SJCRH30 (cell line): Measurements from ENCODE around the gene GKN2. TPM values are rescaled to one million over a fixed set of nuclear protein-coding genes. Genes with fewer than 3 reads are reported as not detected.

Experiments
- DNase-seq, 2 experiments: peaks; one replicate each; pipeline ENCODE4 v3.0.0-alpha.2; 2015 to 2020
- H3K27ac ChIP-seq: fragments of 250-450 bp; sonication (Bioruptor Pico); 2 replicates; pipeline ENCODE4 v1.5.1; 2020; ENCODE audit warnings: mild to moderate bottlenecking, moderate library complexity
- H3K27me3 ChIP-seq: fragments of 250-450 bp; sonication (Bioruptor Pico); 2 replicates; pipeline ENCODE4 v1.5.1; 2020; ENCODE audit warnings: mild to moderate bottlenecking, moderate library complexity
- H3K36me3 ChIP-seq: fragments of 250-450 bp; sonication (Bioruptor Pico); 2 replicates; pipeline ENCODE4 v1.5.1; 2020; ENCODE audit warnings: mild to moderate bottlenecking, moderate library complexity
- H3K4me1 ChIP-seq: fragments of 250-450 bp; sonication (Bioruptor Pico); 2 replicates; pipeline ENCODE4 v1.5.1; 2020; ENCODE audit warnings: mild to moderate bottlenecking, moderate library complexity
- H3K4me3 ChIP-seq: fragments of 250-450 bp; sonication (Bioruptor Pico); 2 replicates; pipeline ENCODE4 v1.5.1; 2020; ENCODE audit warnings: mild to moderate bottlenecking, moderate library complexity
- H3K9me3 ChIP-seq: fragments of 250-450 bp; sonication (Bioruptor Pico); replicated peaks from 2 replicates; pipeline ENCODE4 v1.5.1; 2020; ENCODE audit warnings: mild to moderate bottlenecking, moderate library complexity
- total RNA-seq: library from RNA; depleted of rRNA; stranded (reverse); fragments of >200 nt; shearing (Covaris generic); gene quantifications from 2 replicates; pipeline ENCODE4 v1.2.3, GENCODE V29; 2014

The GKN2 gene
- total RNA-seq, 1 experiment from 2014 or later, result not detected

GRCh38 chr2:68940369-68940768 lies 12.3 kb downstream of the GKN2 start:
- no peak overlapping the region for H3K27ac ChIP-seq
- H3K27me3 ChIP-seq, result no peaks in the 10 kb centered on the region
- no peak overlapping the region for H3K4me3 ChIP-seq
- no peaks in the 10 kb centered on the region for H3K4me1 ChIP-seq
- no peak for DNase-seq
- no peaks in the 10 kb centered on the region for H3K36me3 ChIP-seq
- peaks cover 7% of the 10 kb centered on the region; the same call in 1 of the 2 replicates for H3K9me3 ChIP-seq

- no peak for DNase-seq
- no peak overlapping the region for H3K27ac ChIP-seq
- H3K36me3 ChIP-seq, result no peaks in the 10 kb centered on the region
- no peaks in the 10 kb centered on the region for H3K27me3 ChIP-seq
- H3K4me1 ChIP-seq, result no peaks in the 10 kb centered on the region
- H3K4me3 ChIP-seq, result no peak overlapping the region
- 0 out of 2 replicates have a peak, but pooled peaks cover 3% of the 10 kb centered on the region for H3K9me3 ChIP-seq
Measured at GRCh38 chr2:68939962-68940361, 12.7 kb downstream of the GKN2 start.

DNA sequence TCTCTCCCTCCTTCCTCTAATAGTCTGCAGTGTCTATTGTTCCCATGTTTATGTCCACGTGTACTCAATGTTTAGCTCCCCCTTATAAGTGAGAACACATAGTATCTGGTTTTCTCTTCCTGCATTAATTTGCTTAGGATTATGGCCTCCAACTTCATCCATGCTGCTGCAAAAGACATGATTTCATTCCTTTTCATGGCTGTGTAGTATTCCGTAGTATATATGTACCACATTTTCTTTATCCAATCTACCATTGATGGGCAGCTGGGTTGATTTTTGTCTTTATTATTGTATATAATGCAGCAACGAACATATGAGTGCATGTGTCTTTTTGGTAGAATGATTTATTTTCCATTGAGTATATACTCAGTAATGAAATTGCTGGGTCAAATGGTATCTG lies 13.8 kb downstream of the GKN2 start:
- no peak overlapping the region for H3K4me3 ChIP-seq
- no peak overlapping the region for H3K27ac ChIP-seq
- H3K27me3 ChIP-seq, result no peaks in the 10 kb centered on the region
- H3K36me3 ChIP-seq, result no peaks in the 10 kb centered on the region
- H3K4me1 ChIP-seq, result no peaks in the 10 kb centered on the region
- DNase-seq, result no peak
- H3K9me3 ChIP-seq, result 0 out of 2 replicates have a peak, but pooled peaks cover 3% of the 10 kb centered on the region

GRCh38 chr2:68937346-68938055 lies 15.2 kb downstream of the GKN2 start:
- Histone ChIP-seq H3K27me3 (no peaks in the 10 kb centered on the region), H3K27ac (no peak overlapping the region), H3K9me3 (0 out of 2 replicates have a peak, but pooled peaks cover 3% of the 10 kb centered on the region), H3K4me3 (no peak overlapping the region), H3K36me3 (no peaks in the 10 kb centered on the region), H3K4me1 (no peaks in the 10 kb centered on the region)
- DNase-seq, result no peak

GRCh38 chr2:68936889-68937288 lies 15.8 kb downstream of the GKN2 start:
- Histone ChIP-seq H3K36me3 (no peaks in the 10 kb centered on the region), H3K4me1 (no peaks in the 10 kb centered on the region), H3K9me3 (0 out of 2 replicates have a peak, but pooled peaks cover 3% of the 10 kb centered on the region), H3K27me3 (no peaks in the 10 kb centered on the region), H3K4me3 (no peak overlapping the region), H3K27ac (no peak overlapping the region)
- DNase-seq, result peak in 1 of 2 experiments; percentile 42

DNA sequence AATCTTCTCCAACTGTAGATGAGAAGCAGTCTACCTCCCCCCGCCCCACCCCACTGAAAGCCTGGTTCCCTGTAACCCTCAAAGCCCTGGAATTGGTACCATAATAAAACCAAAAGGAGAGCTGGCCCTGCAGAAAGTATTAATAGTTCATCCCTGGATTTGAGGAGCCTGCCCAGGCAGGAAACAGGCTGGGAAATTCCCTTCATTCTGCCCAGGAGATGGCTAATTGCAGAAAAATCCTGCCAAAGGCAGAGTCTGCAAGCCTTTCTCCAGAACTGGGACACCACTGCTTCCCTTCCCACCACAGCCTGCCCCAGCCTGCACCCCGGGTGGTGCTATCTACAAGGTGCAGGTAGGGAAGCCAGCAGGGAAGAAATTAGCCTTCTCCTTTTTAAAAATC lies 16.3 kb downstream of the GKN2 start:
- H3K27me3 ChIP-seq, result no peaks in the 10 kb centered on the region
- H3K4me1 ChIP-seq, result no peaks in the 10 kb centered on the region
- H3K9me3 ChIP-seq, result 0 out of 2 replicates have a peak, but pooled peaks cover 3% of the 10 kb centered on the region
- no peaks in the 10 kb centered on the region for H3K36me3 ChIP-seq
- H3K27ac ChIP-seq, result no peak overlapping the region
- no peak overlapping the region for H3K4me3 ChIP-seq
- DNase-seq, result no peak

DNA sequence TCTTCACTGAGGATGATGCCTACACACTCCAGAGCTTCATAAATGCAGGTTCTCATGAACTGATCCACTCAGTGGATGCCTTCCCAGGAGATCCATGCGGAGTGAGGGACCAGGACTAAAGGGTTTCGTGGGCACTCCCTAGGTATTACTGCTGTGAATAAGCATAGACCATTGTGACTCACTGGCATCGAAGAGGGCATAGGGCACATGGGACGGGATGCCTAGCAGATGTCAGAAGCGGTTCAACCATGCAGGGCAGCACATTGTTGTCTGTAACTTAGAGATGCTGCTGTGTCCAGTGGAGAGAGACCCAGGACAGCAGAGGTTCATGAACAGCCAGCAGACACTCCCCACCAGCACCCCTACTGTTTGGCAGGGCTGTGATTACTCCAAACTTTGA lies 17.2 kb downstream of the GKN2 start:
- Histone ChIP-seq H3K27me3 (no peaks in the 10 kb centered on the region), H3K36me3 (no peaks in the 10 kb centered on the region), H3K9me3 (0 out of 2 replicates have a peak, but pooled peaks cover 3% of the 10 kb centered on the region), H3K4me3 (no peak overlapping the region), H3K4me1 (no peaks in the 10 kb centered on the region), H3K27ac (no peak overlapping the region)
- no peak for DNase-seq

DNA sequence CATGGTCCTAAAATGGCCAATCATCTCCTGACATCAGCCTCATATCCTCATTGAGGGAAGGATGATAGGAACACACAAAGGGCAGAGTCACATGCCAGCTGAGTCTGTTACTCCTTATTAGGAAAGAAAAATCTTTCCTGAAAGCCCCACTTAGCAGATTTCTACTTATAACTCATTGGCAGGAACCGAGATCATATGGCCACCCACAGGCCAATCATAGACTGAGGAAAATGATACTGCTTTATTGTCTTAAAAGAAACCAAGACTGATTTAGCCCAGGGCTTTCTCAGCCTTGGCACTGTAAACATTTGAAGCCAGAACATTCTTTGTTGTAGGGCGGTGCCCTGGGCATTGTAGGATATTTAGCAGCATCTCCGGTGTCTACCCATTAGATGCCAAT lies 18.7 kb downstream of the GKN2 start:
- Histone ChIP-seq H3K4me1 (no peaks in the 10 kb centered on the region), H3K9me3 (0 out of 2 replicates have a peak, but pooled peaks cover 3% of the 10 kb centered on the region), H3K27ac (no peak overlapping the region), H3K4me3 (no peak overlapping the region), H3K36me3 (no peaks in the 10 kb centered on the region), H3K27me3 (no peaks in the 10 kb centered on the region)
- no peak for DNase-seq

GRCh38 chr2:68932402-68932801 lies 20.3 kb downstream of the GKN2 start:
- H3K4me3 ChIP-seq, result no peak overlapping the region
- H3K27ac ChIP-seq, result no peak overlapping the region
- no peak for DNase-seq
- no peaks in the 10 kb centered on the region for H3K4me1 ChIP-seq
- H3K9me3 ChIP-seq, result no peaks in the 10 kb centered on the region
- H3K36me3 ChIP-seq, result no peaks in the 10 kb centered on the region
- no peaks in the 10 kb centered on the region for H3K27me3 ChIP-seq

DNA sequence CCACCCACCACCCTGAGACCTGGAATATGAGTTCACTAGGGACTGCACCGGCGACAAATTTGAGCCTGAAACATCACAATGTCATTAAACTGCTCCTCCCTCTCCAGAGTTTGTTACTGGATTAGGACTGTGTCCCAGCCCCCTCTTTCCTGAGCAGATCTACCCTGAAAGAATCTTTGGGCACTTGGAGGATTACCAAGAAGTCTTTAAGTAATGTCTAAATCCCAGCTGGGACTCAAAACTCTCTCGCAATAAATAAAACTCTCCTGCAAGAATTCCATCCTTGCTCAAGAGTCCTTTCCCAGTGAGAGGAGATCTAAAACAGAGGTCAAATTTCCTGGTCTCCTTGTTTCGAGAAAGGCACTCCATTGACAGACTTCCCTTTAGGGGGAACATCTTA lies 20.9 kb downstream of the GKN2 start:
- no peaks in the 10 kb centered on the region for H3K27me3 ChIP-seq
- H3K36me3 ChIP-seq, result no peaks in the 10 kb centered on the region
- H3K4me3 ChIP-seq, result no peak overlapping the region
- H3K27ac ChIP-seq, result no peak overlapping the region
- no peaks in the 10 kb centered on the region for H3K9me3 ChIP-seq
- H3K4me1 ChIP-seq, result no peaks in the 10 kb centered on the region
- no peak for DNase-seq

GRCh38 chr2:68931149-68931711 lies 21.5 kb downstream of the GKN2 start:
- DNase-seq, result no peak
- no peak overlapping the region for H3K27ac ChIP-seq

DNA sequence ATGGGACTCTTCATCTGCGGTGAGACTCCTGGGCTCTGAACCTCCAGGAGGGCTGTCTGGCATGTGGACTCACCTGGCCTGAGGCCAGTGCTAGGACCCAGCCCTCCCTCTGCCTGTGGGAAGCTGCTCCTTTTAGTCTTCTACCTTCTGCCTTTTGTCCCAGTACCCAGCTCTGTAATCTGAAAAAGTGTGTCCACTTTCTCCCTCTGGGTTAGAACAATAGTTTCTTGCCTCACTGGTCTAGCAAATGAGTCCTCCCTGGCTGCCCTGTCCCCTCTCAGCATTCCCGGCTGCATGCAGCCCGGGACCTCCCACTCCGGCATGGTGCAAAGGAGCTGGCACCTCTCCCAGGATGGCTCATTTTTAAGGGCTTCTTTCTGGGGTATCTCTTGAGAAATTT lies 25.9 kb downstream of the GKN2 start:
- H3K4me3 ChIP-seq, result no peak overlapping the region
- H3K9me3 ChIP-seq, result no peaks in the 10 kb centered on the region
- H3K4me1 ChIP-seq, result no peaks in the 10 kb centered on the region
- H3K27ac ChIP-seq, result no peak overlapping the region
- H3K27me3 ChIP-seq, result no peaks in the 10 kb centered on the region
- no peaks in the 10 kb centered on the region for H3K36me3 ChIP-seq
- no peak for DNase-seq

More at GRCh38 chr2:68931149-68931711, 21.5 kb downstream of the GKN2 start:
- Histone ChIP-seq H3K36me3 (no peaks in the 10 kb centered on the region), H3K4me3 (no peak overlapping the region), H3K9me3 (no peaks in the 10 kb centered on the region), H3K4me1 (no peaks in the 10 kb centered on the region), H3K27me3 (no peaks in the 10 kb centered on the region)

DNA sequence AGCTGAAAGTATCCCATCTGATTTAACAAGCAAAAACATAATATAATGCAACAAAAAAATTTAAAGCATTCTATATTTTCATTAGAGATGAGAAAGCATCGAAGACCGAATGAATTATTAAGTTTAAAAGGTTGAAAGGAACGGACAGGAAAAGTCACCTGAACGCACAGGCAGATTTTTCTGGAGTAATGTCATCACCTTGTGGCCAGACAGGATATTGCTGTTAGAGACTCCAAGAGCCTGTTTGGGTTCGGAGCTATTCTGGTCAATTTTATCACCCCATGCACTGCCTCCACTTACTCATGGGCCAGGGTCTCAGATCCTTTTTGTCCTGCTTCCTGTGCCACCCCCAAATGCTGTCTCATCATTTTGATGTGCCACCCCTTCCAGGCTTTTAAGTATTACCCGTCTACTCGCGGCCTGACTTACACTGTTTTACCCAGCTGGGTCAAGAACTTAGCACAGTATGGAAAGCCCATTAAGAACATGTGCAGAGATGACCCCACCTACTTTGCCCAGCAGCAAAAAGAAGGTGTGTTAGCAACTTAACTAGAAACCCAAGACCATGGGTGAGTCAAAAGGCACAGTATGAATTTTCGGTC lies 27.3 kb downstream of the GKN2 start:
- H3K27ac ChIP-seq, result no peak overlapping the region
- no peaks in the 10 kb centered on the region for H3K36me3 ChIP-seq
- no peak overlapping the region for H3K4me3 ChIP-seq
- H3K27me3 ChIP-seq, result no peaks in the 10 kb centered on the region
- peak; percentile 48 to 85 for DNase-seq
- H3K9me3 ChIP-seq, result no peaks in the 10 kb centered on the region
- H3K4me1 ChIP-seq, result no peaks in the 10 kb centered on the region

DNA sequence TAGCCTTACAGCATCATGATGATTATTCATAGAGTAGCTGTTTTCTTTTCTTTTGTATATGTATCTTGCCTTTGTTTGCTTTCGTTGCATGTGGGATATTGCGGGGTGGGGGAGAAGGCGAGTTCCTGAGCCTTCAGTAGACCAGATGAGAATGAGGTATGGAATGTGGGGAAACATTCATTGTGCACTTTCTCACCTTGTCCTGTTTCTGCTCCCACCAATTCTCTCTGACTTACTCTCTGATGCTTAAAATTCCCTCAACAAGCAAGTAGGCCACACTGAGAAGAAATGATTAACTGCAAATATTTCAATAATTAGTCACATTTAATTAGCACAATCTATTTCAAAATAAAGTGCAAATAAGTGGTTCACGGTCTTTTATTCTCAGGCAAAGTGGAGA lies 31.0 kb downstream of the GKN2 start:
- no peaks in the 10 kb centered on the region for H3K27me3 ChIP-seq
- DNase-seq, result no peak
- H3K9me3 ChIP-seq, result no peaks in the 10 kb centered on the region
- H3K27ac ChIP-seq, result no peak overlapping the region
- H3K36me3 ChIP-seq, result no peaks in the 10 kb centered on the region
- H3K4me3 ChIP-seq, result no peak overlapping the region
- no peaks in the 10 kb centered on the region for H3K4me1 ChIP-seq

GRCh38 chr2:68920481-68921170 lies 32.1 kb downstream of the GKN2 start:
- Histone ChIP-seq H3K27me3 (no peaks in the 10 kb centered on the region), H3K36me3 (no peaks in the 10 kb centered on the region), H3K9me3 (no peaks in the 10 kb centered on the region), H3K4me1 (no peaks in the 10 kb centered on the region), H3K27ac (no peak overlapping the region), H3K4me3 (no peak overlapping the region)
- no peak for DNase-seq
